WTC11 (cell line): Measurements from ENCODE around the gene NWD2. TPM values are rescaled to one million over a fixed set of nuclear protein-coding genes. Genes with fewer than 3 reads are reported as not detected.

Source experiments
- ATAC-seq: fragments of 200-7000 bp; cut with Tn5 transposase; 2 replicates; pipeline ENCODE4 v1.10.0; 2021; ENCODE audit warnings: mild to moderate bottlenecking, moderate library complexity
- CTCF ChIA-PET: fragments of 300-600 bp; sonication (Branson Sonifier 250); formaldehyde crosslinking; loops from one replicate; lab custom pipeline; 2021; ENCODE audit warnings: antibody characterized with exemption; lab: Charles Lee
- POLR2A ChIA-PET: fragments of 350-600 bp; sonication (Branson Sonifier 250); formaldehyde crosslinking; loops from one replicate; lab custom pipeline; 2021; ENCODE audit warnings: antibody characterized with exemption; lab: Charles Lee
- DNase-seq: peaks from one replicate; pipeline ENCODE4 v3.0.0; 2021; ENCODE audit warnings: low spot score
- H3K27ac Mint-ChIP-seq: 2 replicates; pipeline ENCODE4 v1.8.0; 2021; ENCODE audit warnings: mixed read lengths
- H3K27me3 Mint-ChIP-seq: 2 replicates; pipeline ENCODE4 v1.8.0; 2021; ENCODE audit warnings: low read depth, mild to moderate bottlenecking, moderate library complexity, mixed read lengths
- H3K36me3 Mint-ChIP-seq: 2 replicates; pipeline ENCODE4 v1.8.0; 2021; ENCODE audit warnings: mixed read lengths
- H3K4me1 Mint-ChIP-seq: 2 replicates; pipeline ENCODE4 v1.8.0; 2022; ENCODE audit warnings: mixed read lengths
- H3K4me3 Mint-ChIP-seq: 2 replicates; pipeline ENCODE4 v1.8.0; 2021; ENCODE audit warnings: mild to moderate bottlenecking, moderate library complexity, mixed read lengths
- H3K9me3 Mint-ChIP-seq: 2 replicates; pipeline ENCODE4 v1.8.0; 2021; ENCODE audit warnings: mixed read lengths
- AFF4 ChIP-seq: sonication (generic); formaldehyde crosslinking; IDR thresholded peaks from 2 replicates; pipeline ENCODE4 v1.8.1; 2023; ENCODE audit warnings: mild to moderate bottlenecking, missing genetic modification reagents, borderline replicate concordance
- ATF1 ChIP-seq: sonication (generic); formaldehyde crosslinking; IDR thresholded peaks from 2 replicates; pipeline ENCODE4 v1.8.1; 2023; ENCODE audit warnings: mild to moderate bottlenecking, moderate library complexity, missing genetic modification reagents
- CDX4 ChIP-seq: fragments of 250-450 bp; sonication (Bioruptor Pico); IDR thresholded peaks from 2 replicates; pipeline ENCODE4 v1.9.0; 2021; ENCODE audit warnings: moderate library complexity, mild to moderate bottlenecking, inconsistent platforms, borderline replicate concordance
- E2F1 ChIP-seq: sonication (generic); formaldehyde crosslinking; IDR thresholded peaks from 2 replicates; pipeline ENCODE4 v1.8.0; 2022; ENCODE audit warnings: mild to moderate bottlenecking, missing genetic modification reagents
- ELF4 ChIP-seq: sonication (generic); formaldehyde crosslinking; IDR thresholded peaks from 2 replicates; pipeline ENCODE4 v1.8.1; 2022; ENCODE audit warnings: low read depth, mild to moderate bottlenecking, moderate library complexity, missing genetic modification reagents
- EMX1 ChIP-seq: fragments of 250-450 bp; sonication (Bioruptor Pico); IDR thresholded peaks from 2 replicates; pipeline ENCODE4 v1.8.0; 2021; ENCODE audit warnings: mild to moderate bottlenecking
- ESRRA ChIP-seq: sonication (generic); formaldehyde crosslinking; IDR thresholded peaks from 2 replicates; pipeline ENCODE4 v1.8.1; 2022; ENCODE audit warnings: mild to moderate bottlenecking, missing genetic modification reagents, borderline replicate concordance
- FOXP1 ChIP-seq: sonication (generic); formaldehyde crosslinking; IDR thresholded peaks from 2 replicates; pipeline ENCODE4 v1.8.0; 2022; ENCODE audit warnings: missing genetic modification reagents, mild to moderate bottlenecking, moderate library complexity, borderline replicate concordance
- FOXP4 ChIP-seq: sonication (generic); formaldehyde crosslinking; IDR thresholded peaks from 2 replicates; pipeline ENCODE4 v1.8.0; 2022; ENCODE audit warnings: mild to moderate bottlenecking, missing genetic modification reagents
- GABPB1 ChIP-seq: sonication (generic); formaldehyde crosslinking; IDR thresholded peaks from 2 replicates; pipeline ENCODE4 v1.8.1; 2023; ENCODE audit warnings: mild to moderate bottlenecking, missing genetic modification reagents
- GTF2I ChIP-seq: fragments of 250-450 bp; sonication (Bioruptor Pico); conservative IDR thresholded peaks from 2 replicates; pipeline ENCODE4 v1.4.0; 2021; ENCODE audit warnings: mild to moderate bottlenecking
- JUN ChIP-seq: sonication (generic); formaldehyde crosslinking; IDR thresholded peaks from 2 replicates; pipeline ENCODE4 v1.8.0; 2023; ENCODE audit warnings: mild to moderate bottlenecking, missing genetic modification reagents
- KAT7 ChIP-seq: sonication (generic); formaldehyde crosslinking; IDR thresholded peaks from 2 replicates; pipeline ENCODE4 v1.8.1; 2023; ENCODE audit warnings: missing genetic modification reagents, mild to moderate bottlenecking, borderline replicate concordance
- MAX ChIP-seq: sonication (generic); formaldehyde crosslinking; IDR thresholded peaks from 2 replicates; pipeline ENCODE4 v1.8.0; 2022; ENCODE audit warnings: mild to moderate bottlenecking, missing genetic modification reagents
- MXD4 ChIP-seq: fragments of 250-450 bp; sonication (Bioruptor Pico); IDR thresholded peaks from 2 replicates; pipeline ENCODE4 v1.8.0; 2021; ENCODE audit warnings: mild to moderate bottlenecking, moderate library complexity, borderline replicate concordance
- OVOL2 ChIP-seq: fragments of 250-450 bp; sonication (Bioruptor Pico); IDR thresholded peaks from 2 replicates; pipeline ENCODE4 v1.9.0; 2021; ENCODE audit warnings: mild to moderate bottlenecking, borderline replicate concordance
- RORB ChIP-seq: fragments of 250-450 bp; sonication (Bioruptor Pico); IDR thresholded peaks from 2 replicates; pipeline ENCODE4 v1.9.0; 2021; ENCODE audit warnings: mild to moderate bottlenecking
- SP1 ChIP-seq: sonication (generic); formaldehyde crosslinking; conservative IDR thresholded peaks from 2 replicates; pipeline ENCODE4 v1.8.1; 2022; ENCODE audit warnings: missing genetic modification reagents
- ZNF138 ChIP-seq: sonication (generic); formaldehyde crosslinking; conservative IDR thresholded peaks from 2 replicates; pipeline ENCODE4 v1.8.1; 2022; ENCODE audit warnings: mild to moderate bottlenecking, moderate library complexity, missing genetic modification reagents
- ZNF416 ChIP-seq: fragments of 250-450 bp; sonication (Bioruptor Pico); IDR thresholded peaks from 2 replicates; pipeline ENCODE4 v1.9.0; 2021; ENCODE audit warnings: mild to moderate bottlenecking, inconsistent platforms
- total RNA-seq: library from RNA; stranded (reverse); gene quantifications from 3 replicates; pipeline ENCODE4 v1.2.3, GENCODE V29; 2021

NWD2 gene
- total RNA-seq, 1 experiment from 2014 or later, result 0.07 TPM

GRCh38 chr4:37442062-37442323 lies 197.4 kb downstream of the NWD2 start (continued):
- no peak for TF ChIP-seq E2F1 (CRISPR knock-in tag)
- no peak for TF ChIP-seq KAT7 (CRISPR knock-in tag)
- TF ChIP-seq GTF2I (CRISPR knock-in tag), result no peak
- no peak for TF ChIP-seq JUN (CRISPR knock-in tag)
- TF ChIP-seq, all 79 proteins: peak for 0

- DNase-seq (no peak), ATAC-seq (no peak)
- ChIA-PET POLR2A (no interaction called here), CTCF (interaction anchor here (1.2 to 3.6 kb wide), 2 partner anchors 9 to 10 kb away, joined by 6 to 22 read pairs; a partner anchor contains a TSS)
- Mint-ChIP-seq H3K9me3 (peaks cover 8% of the 10 kb centered on the region), H3K27me3 (no peaks in the 10 kb centered on the region), H3K27ac (no peak overlapping the region), H3K4me3 (no peak overlapping the region), H3K4me1 (no peaks in the 10 kb centered on the region), H3K36me3 (no peaks in the 10 kb centered on the region)
- TF ChIP-seq ATF1 (no peak), MXD4 (CRISPR knock-in tag) (no peak), CDX4 (no peak), KAT7 (CRISPR knock-in tag) (no peak), FOXP4 (CRISPR knock-in tag) (no peak), ZNF416 (CRISPR knock-in tag) (no peak), ESRRA (no peak), E2F1 (CRISPR knock-in tag) (no peak), ZNF138 (no peak), SP1 (CRISPR knock-in tag) (no peak), ELF4 (CRISPR knock-in tag) (no peak), AFF4 (CRISPR knock-in tag) (no peak), OVOL2 (CRISPR knock-in tag) (no peak), RORB (no peak), EMX1 (CRISPR knock-in tag) (no peak), GABPB1 (CRISPR knock-in tag) (no peak), FOXP1 (CRISPR knock-in tag) (no peak), MAX (CRISPR knock-in tag) (no peak)
Observed at GRCh38 chr4:37443137-37443536, 198.6 kb downstream of the NWD2 start.
